HepG2 (cell line): ENCODE results near the gene SLC22A7. TPM values are rescaled to one million over a fixed set of nuclear protein-coding genes. Genes with fewer than 3 reads are reported as not detected.

Experiments used
- ARNT2 ChIP-seq: sonication (generic); formaldehyde crosslinking; IDR thresholded peaks from 2 replicates; pipeline ENCODE4 v1.8.0; 2022; ENCODE audit warnings: mild to moderate bottlenecking, low read depth, missing genetic modification reagents, moderate library complexity
- ARNTL ChIP-seq: sonication (generic); formaldehyde crosslinking; IDR thresholded peaks from 2 replicates; pipeline ENCODE4 v1.4.0; 2020; ENCODE audit warnings: mild to moderate bottlenecking, missing genetic modification reagents
- BCL3 ChIP-seq: sonication (generic); formaldehyde crosslinking; IDR thresholded peaks from 2 replicates; pipeline ENCODE4 v1.5.1; 2020; ENCODE audit warnings: mild to moderate bottlenecking, missing genetic modification reagents, moderate library complexity
- ETV5 ChIP-seq: IDR thresholded peaks from 2 replicates; pipeline ENCODE4 v1.6.1; 2018; ENCODE audit warnings: missing biosample characterization, missing genetic modification reagents, inconsistent platforms, borderline replicate concordance
- HNRNPL ChIP-seq: fragments of 200-400 bp; formaldehyde crosslinking; IDR thresholded peaks from 2 replicates; pipeline ENCODE4 v1.6.1; 2017; ENCODE audit warnings: mild to moderate bottlenecking, low read depth, low read length
- KLF6 ChIP-seq: IDR thresholded peaks from 2 replicates; pipeline ENCODE4 v1.8.0; 2016; ENCODE audit warnings: missing biosample characterization, missing genetic modification reagents
- MAF1 ChIP-seq: sonication (generic); formaldehyde crosslinking; IDR thresholded peaks from 2 replicates; pipeline ENCODE4 v1.5.0; 2020; ENCODE audit warnings: missing genetic modification reagents, borderline replicate concordance
- MATR3 ChIP-seq: sonication (generic); formaldehyde crosslinking; IDR thresholded peaks from 2 replicates; pipeline ENCODE4 v1.4.0; 2020; ENCODE audit warnings: missing genetic modification reagents
- NCOA2 ChIP-seq: sonication (generic); formaldehyde crosslinking; IDR thresholded peaks from 2 replicates; pipeline ENCODE4 v1.8.0; 2022; ENCODE audit warnings: inconsistent platforms
- PTBP1 ChIP-seq: fragments of 200-400 bp; formaldehyde crosslinking; IDR thresholded peaks from 2 replicates; pipeline ENCODE4 v1.6.1; 2018; ENCODE audit warnings: low read length, low read depth; ENCODE audit not compliant: poor library complexity, severe bottlenecking
- REXO4 ChIP-seq: sonication (generic); formaldehyde crosslinking; IDR thresholded peaks from 2 replicates; pipeline ENCODE4 v1.8.0; 2022; ENCODE audit warnings: missing genetic modification reagents, mild to moderate bottlenecking, borderline replicate concordance
- SIX4 ChIP-seq: sonication (generic); formaldehyde crosslinking; IDR thresholded peaks from 2 replicates; pipeline ENCODE4 v1.4.0; 2020; ENCODE audit warnings: missing genetic modification reagents
- SUZ12 ChIP-seq: fragments of 150-350 bp; IDR thresholded peaks from 2 replicates; pipeline ENCODE4 v1.6.1; 2014; ENCODE audit warnings: low read depth, low read length
- TAF15 ChIP-seq: fragments of 200-400 bp; formaldehyde crosslinking; IDR thresholded peaks from one replicate; pipeline ENCODE4 v1.6.1; 2018; ENCODE audit warnings: mild to moderate bottlenecking, low read depth, low read length; ENCODE audit not compliant: poor library complexity, severe bottlenecking
- TGIF2 ChIP-seq: IDR thresholded peaks from 2 replicates; pipeline ENCODE4 v1.6.1; 2016; ENCODE audit warnings: control low read depth, missing compliant biosample characterization
- THAP8 ChIP-seq: sonication (generic); formaldehyde crosslinking; IDR thresholded peaks from 2 replicates; pipeline ENCODE4 v1.5.1; 2020; ENCODE audit warnings: missing genetic modification reagents, mild to moderate bottlenecking, borderline replicate concordance
- TOE1 ChIP-seq: sonication (generic); formaldehyde crosslinking; IDR thresholded peaks from 2 replicates; pipeline ENCODE4 v1.4.0; 2020; ENCODE audit warnings: mild to moderate bottlenecking, missing genetic modification reagents
- UBTF ChIP-seq: sonication (generic); formaldehyde crosslinking; IDR thresholded peaks from 2 replicates; pipeline ENCODE4 v1.4.0; 2020; ENCODE audit warnings: mild to moderate bottlenecking, missing genetic modification reagents
- ZFY ChIP-seq: sonication (generic); formaldehyde crosslinking; IDR thresholded peaks from 2 replicates; pipeline ENCODE4 v1.4.0; 2020; ENCODE audit warnings: missing genetic modification reagents
- ZKSCAN8 ChIP-seq: IDR thresholded peaks from 2 replicates; pipeline ENCODE4 v1.6.1; 2016; ENCODE audit warnings: borderline replicate concordance, missing genetic modification reagents, missing compliant biosample characterization
- ZNF33B ChIP-seq: sonication (generic); formaldehyde crosslinking; IDR thresholded peaks from 2 replicates; pipeline ENCODE4 v1.5.1; 2020; ENCODE audit warnings: mild to moderate bottlenecking, missing genetic modification reagents
- ZNF354B ChIP-seq: sonication (generic); formaldehyde crosslinking; IDR thresholded peaks from 2 replicates; pipeline ENCODE4 v1.8.0; 2022; ENCODE audit warnings: mild to moderate bottlenecking, missing genetic modification reagents
- ZNF710 ChIP-seq: sonication (generic); formaldehyde crosslinking; IDR thresholded peaks from 2 replicates; pipeline ENCODE4 v1.5.0; 2020; ENCODE audit warnings: mild to moderate bottlenecking, missing genetic modification reagents, borderline replicate concordance
- ZNF816 ChIP-seq: sonication (generic); formaldehyde crosslinking; IDR thresholded peaks from 2 replicates; pipeline ENCODE4 v1.8.0; 2022; ENCODE audit warnings: missing genetic modification reagents, mild to moderate bottlenecking, borderline replicate concordance
- polyA plus RNA-seq, 8 experiments: library from polyadenylated mRNA; depleted of rRNA in 3 of 8; stranded (reverse) in 7 of 8; unstranded in 1 of 8; fragments of >200 nt; fragmentation: Illumina TruSeq in 4 of 8; extraction: Trizol in 4 of 8; gene quantifications; 2 replicates each; pipeline versions ENCODE4 v1.2.1 to v1.2.3, GENCODE V29; 2011 to 2016; ENCODE audit warnings: low read depth in 4 of 8, missing spikeins in 1 of 8, mixed read lengths in 1 of 8; ENCODE audit not compliant: insufficient read depth in 1 of 8
- total RNA-seq, 5 experiments: library from RNA; depleted of rRNA; stranded (reverse); fragments of >200 nt; fragmentation: Illumina TruSeq; extraction: Trizol; gene quantifications; 2 replicates each; pipeline ENCODE4 v1.2.3, GENCODE V29; 2016; ENCODE audit warnings: low read depth in 1 of 5

Gene SLC22A7
- total and polyA plus RNA-seq, 2 of the 13 experiments (the other 11 are each of a cell fraction or from before 2014, with no cell fraction given): 5.3 to 22.6 TPM

DNA sequence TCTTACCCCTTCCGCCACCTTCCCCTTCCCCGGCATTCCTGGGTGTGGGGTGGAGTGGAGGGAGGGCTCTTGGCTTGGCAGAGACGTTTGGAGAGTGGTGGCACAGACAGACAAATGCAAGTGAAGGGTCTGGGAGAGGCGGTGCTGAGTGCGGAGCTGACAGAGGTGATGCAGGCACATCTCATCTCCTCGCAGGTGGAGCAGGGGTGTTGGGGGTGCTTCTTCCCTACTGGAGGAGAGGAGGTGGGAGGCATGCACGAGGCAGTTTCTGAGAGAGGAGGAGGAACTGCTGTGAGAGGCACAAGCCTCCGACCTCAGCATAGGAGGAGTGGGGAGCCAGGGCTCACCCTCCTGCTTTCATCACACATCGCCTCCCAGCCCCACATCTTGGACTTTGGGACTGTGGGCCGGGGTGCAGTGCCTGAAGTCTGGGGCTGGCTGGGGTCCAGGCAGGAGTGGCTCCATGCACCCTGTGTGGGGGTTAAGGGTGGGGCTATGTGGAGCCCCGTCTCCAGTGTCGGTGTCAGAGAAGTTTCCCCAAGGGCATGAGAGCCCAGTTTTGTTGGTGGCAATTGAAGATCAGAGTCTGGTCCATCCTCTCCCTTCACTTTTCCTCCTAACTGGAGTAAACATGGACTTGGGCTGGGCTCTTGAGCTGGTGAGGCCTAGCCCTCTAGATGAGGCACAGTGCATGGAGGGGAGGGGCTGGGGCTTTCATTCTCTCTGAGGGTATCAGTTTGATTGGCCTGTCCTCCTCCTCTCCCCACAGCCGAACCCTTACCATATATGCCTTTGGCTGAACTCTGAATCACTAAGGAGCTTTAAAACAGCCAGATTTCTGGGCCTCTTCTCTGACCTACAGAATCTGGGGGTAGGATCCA lies 20.2 kb upstream of the SLC22A7 start (continued):
- TF ChIP-seq TOE1 (CRISPR knock-in tag): no peak
- no peak for TF ChIP-seq KLF6 (CRISPR knock-in tag)
- no peak for TF ChIP-seq ZKSCAN8 (CRISPR knock-in tag)
- TF ChIP-seq SUZ12: no peak
- no peak for TF ChIP-seq NCOA2 (CRISPR knock-in tag)
- no peak for TF ChIP-seq ZNF354B
- TF ChIP-seq ARNTL (CRISPR knock-in tag): peak; percentile 29
- no peak; the same call in none of the 2 replicates for TF ChIP-seq UBTF (CRISPR knock-in tag)
- no peak for TF ChIP-seq THAP8
- TF ChIP-seq ETV5 (CRISPR knock-in tag): peak; percentile 42; the same call in 1 of the 2 replicates
- TF ChIP-seq ARNT2 (CRISPR knock-in tag): no peak
- TF ChIP-seq BCL3: no peak; the same call in 1 of the 2 replicates
- no peak for TF ChIP-seq MAF1
- no peak for TF ChIP-seq SIX4
- no peak for TF ChIP-seq TGIF2 (CRISPR knock-in tag)
- no peak; the same call in 1 of the 2 replicates for TF ChIP-seq ZNF33B (CRISPR knock-in tag)
- TF ChIP-seq REXO4: no peak
- peak; percentile 84 for TF ChIP-seq ZFY (CRISPR knock-in tag)
- no peak for TF ChIP-seq MATR3
- peak; percentile 84; the same call in 1 of the 2 replicates for TF ChIP-seq HNRNPL
- TF ChIP-seq PTBP1: no peak
- no peak for TF ChIP-seq ZNF816
- no peak for TF ChIP-seq TAF15
- peak; percentile 34; the same call in 1 of the 2 replicates for TF ChIP-seq ZNF710 (CRISPR knock-in tag)
